ENCODE results near the gene CLOCK. TPM values are rescaled to one million over a fixed set of nuclear protein-coding genes. Genes with fewer than 3 reads are reported as not detected.

The CLOCK gene
- total and polyA plus RNA-seq, 2 of the 8 experiments (the other 6 are each of a cell fraction or from before 2014, with no cell fraction given), result 7.7 to 24.2 TPM

DNA sequence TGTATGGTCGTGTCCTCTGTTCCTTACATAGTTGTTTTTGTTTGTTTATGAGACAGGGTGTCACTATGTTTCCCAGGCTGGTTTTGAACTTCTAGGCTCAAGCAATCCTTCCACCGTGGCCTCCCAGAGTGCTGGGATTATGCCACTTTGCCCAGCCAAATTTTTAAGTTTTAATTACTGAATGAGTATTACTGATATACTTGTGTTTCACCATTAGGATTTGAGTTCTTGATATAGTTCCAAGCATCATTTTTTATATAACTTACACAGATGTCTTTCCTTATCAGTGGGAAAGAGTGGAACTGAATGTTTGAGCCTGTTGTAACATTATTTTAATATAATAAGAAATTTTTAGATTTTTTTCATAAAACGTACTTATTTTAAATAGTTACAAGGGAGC is 130.5 kb downstream of the CLOCK start:
- Histone ChIP-seq H3K9ac (replicated peaks in 1 of 4; ENCODE audit: extremely low read depth in 1 of 4, low read depth in 3 of 4, low read length in 3 of 4) (no peak overlapping the region), H4K91ac (replicated peaks; ENCODE audit: insufficient read length, low read length) (no peak overlapping the region), H3K56ac (replicated peaks; ENCODE audit: insufficient read length, low read depth, low read length) (no peak overlapping the region), H4K8ac (ENCODE audit: extremely low read depth, insufficient read depth, low read length) (no peak overlapping the region), H2AK5ac (ENCODE audit: low read depth, low read length) (no peak overlapping the region), H2BK5ac (ENCODE audit: low read depth, low read length) (no peak overlapping the region), H2BK120ac (replicated peaks; ENCODE audit: low read depth, low read length) (no peak overlapping the region), H2BK12ac (ENCODE audit: low read depth, low read length) (no peak overlapping the region), H3K23ac (ENCODE audit: insufficient read length) (no peak overlapping the region), H3K27me3 (replicated peaks in 1 of 4; ENCODE audit: control insufficient read depth in 3 of 4, extremely low read depth in 1 of 4, insufficient read depth in 3 of 4, low read length in 3 of 4) (no peaks in the 10 kb centered on the region), H3K4me1 (replicated peaks in 1 of 4; ENCODE audit: control insufficient read depth in 3 of 4, insufficient read depth in 4 of 4, low read length in 3 of 4) (no peaks in the 10 kb centered on the region), H3K27ac (ENCODE audit: low read depth, low read length) (no peak overlapping the region), H2AFZ (ENCODE audit: low read length) (no peak overlapping the region), H3K79me2 (ENCODE audit: control insufficient read depth in 1 of 2, insufficient read depth in 2 of 2, low read length in 2 of 2) (peaks cover 0 to 55% of the 10 kb centered on the region in 2 experiments; a peak in 2 of 4 replicates), H2BK20ac (ENCODE audit: low read length) (no peak overlapping the region), H4K5ac (ENCODE audit: insufficient read length, low read depth, low read length) (no peak overlapping the region), H3K4me2 (ENCODE audit: insufficient read depth in 1 of 2, low read depth in 2 of 2, low read length in 2 of 2) (no peak overlapping the region), H3K23me2 (ENCODE audit: low read depth, low read length) (no peaks in the 10 kb centered on the region), H3K4ac (replicated peaks; ENCODE audit: insufficient read length, low read depth, low read length) (no peak overlapping the region), H2BK15ac (ENCODE audit: low read length) (no peak overlapping the region), H4K20me1 (replicated peaks in 1 of 2; ENCODE audit: control insufficient read depth in 1 of 2, insufficient read depth in 2 of 2, low read length in 2 of 2) (peaks cover 6 to 8% of the 10 kb centered on the region in 2 experiments), H3K14ac (ENCODE audit: insufficient read length) (no peak overlapping the region), H3K9me3 (ENCODE audit: insufficient read depth in 2 of 2, low read depth in 1 of 2, low read length in 1 of 2) (no peaks in the 10 kb centered on the region), H3K36me3 (ENCODE audit: control insufficient read depth in 2 of 4, insufficient read depth in 4 of 4, low read length in 3 of 4) (peaks cover 11 to 72% (median 27%) of the 10 kb centered on the region in 4 experiments; a peak in 7 of 8 replicates), H3K4me3 (ENCODE audit: extremely low read depth in 1 of 4, insufficient read depth in 2 of 4, low read depth in 3 of 4, low read length in 4 of 4) (no peak overlapping the region), H3K18ac (ENCODE audit: extremely low read depth, low read length) (no peak overlapping the region), H3K79me1 (ENCODE audit: low read depth, low read length) (no peaks in the 10 kb centered on the region)
- DNase-seq (ENCODE audit: low read depth in 1 of 2, low spot score in 2 of 2) (no peak), FAIRE-seq (no peak)
- WGBS, 2 experiments (ENCODE audit: extremely low coverage in 1 of 2, insufficient coverage in 1 of 2, insufficient read length in 1 of 2, insufficient replicate concordance in 2 of 2, low coverage in 1 of 2, low lambda C conversion rate in 2 of 2, missing lambda C conversion rate in 1 of 2), result 82% methylated on average over 3 of the region's 3 CpGs; no CpG with 5 or more reads in 1 of the 2 experiments
- CTCF ChIA-PET (ENCODE audit: partially characterized antibody), result no interaction called here
- POLR2A ChIA-PET (ENCODE audit: partially characterized antibody), result interaction anchor here (1.2 to 2.0 kb wide), 3 partner anchors 8 to 20 kb away, joined by 4 to 6 read pairs (median 4); partner anchors contain the start of gene TMEM165
- TF ChIP-seq HDAC6 (IDR thresholded peaks at IDR 0.05; ENCODE audit: low read depth, low read length) (no peak), CBX5 (IDR thresholded peaks at IDR 0.05; ENCODE audit: low read depth, low read length) (no peak), EZH2 (IDR thresholded peaks at IDR 0.05; ENCODE audit: low read depth, low read length, severe bottlenecking) (no peak), CEBPB (IDR thresholded peaks at IDR 0.05; ENCODE audit: low read depth, low read length) (no peak), JUN (IDR thresholded peaks at IDR 0.05; ENCODE audit: low read depth, low read length) (no peak), RAD21 (IDR thresholded peaks at IDR 0.05 in 1 of 2, conservative IDR thresholded peaks at IDR 0.05 in 1 of 2; ENCODE audit: low read depth in 2 of 2, low read length in 2 of 2) (no peak), TCF12 (IDR thresholded peaks at IDR 0.05; ENCODE audit: low read depth, low read length) (no peak), CBX8 (IDR thresholded peaks at IDR 0.05; ENCODE audit: borderline replicate concordance, low read depth, low read length) (no peak), CREB1 (IDR thresholded peaks at IDR 0.05) (no peak)
- TF ChIP-seq, protein P1, sequence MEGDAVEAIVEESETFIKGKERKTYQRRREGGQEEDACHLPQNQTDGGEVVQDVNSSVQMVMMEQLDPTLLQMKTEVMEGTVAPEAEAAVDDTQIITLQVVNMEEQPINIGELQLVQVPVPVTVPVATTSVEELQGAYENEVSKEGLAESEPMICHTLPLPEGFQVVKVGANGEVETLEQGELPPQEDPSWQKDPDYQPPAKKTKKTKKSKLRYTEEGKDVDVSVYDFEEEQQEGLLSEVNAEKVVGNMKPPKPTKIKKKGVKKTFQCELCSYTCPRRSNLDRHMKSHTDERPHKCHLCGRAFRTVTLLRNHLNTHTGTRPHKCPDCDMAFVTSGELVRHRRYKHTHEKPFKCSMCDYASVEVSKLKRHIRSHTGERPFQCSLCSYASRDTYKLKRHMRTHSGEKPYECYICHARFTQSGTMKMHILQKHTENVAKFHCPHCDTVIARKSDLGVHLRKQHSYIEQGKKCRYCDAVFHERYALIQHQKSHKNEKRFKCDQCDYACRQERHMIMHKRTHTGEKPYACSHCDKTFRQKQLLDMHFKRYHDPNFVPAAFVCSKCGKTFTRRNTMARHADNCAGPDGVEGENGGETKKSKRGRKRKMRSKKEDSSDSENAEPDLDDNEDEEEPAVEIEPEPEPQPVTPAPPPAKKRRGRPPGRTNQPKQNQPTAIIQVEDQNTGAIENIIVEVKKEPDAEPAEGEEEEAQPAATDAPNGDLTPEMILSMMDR (IDR thresholded peaks at IDR 0.05; ENCODE audit: control extremely low read depth in 1 of 3, insufficient read depth in 1 of 3, low read depth in 1 of 3, low read length in 3 of 3), result no peak

Measured in H1 (cell line).